ENCODE measurements around the gene PCNA. TPM values are rescaled to one million over a fixed set of nuclear protein-coding genes. Genes with fewer than 3 reads are reported as not detected.

Gene PCNA
- total and polyA plus RNA-seq, 10 of the 15 experiments (the other 5 are each of a cell fraction or from before 2014, with no cell fraction given), result 389 to 694 (median 540) TPM

DNA sequence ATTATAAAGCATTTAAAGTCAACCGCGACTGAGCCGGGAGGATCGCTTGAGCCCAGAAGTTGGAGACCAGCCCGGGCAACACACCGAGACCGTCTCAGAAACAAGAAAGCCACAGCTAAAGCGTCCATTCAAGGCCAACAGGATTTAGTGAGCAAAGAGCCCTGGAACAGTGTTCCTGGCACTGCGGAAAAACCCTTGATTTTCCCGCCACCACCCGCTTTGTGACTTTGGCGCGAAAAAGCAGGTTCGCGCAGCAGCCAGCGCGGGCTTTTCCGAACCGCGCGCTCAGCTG is 669 bp downstream of the PCNA start (continued):
- TF ChIP-seq RELA (IDR thresholded peaks at IDR 0.05; ENCODE audit: borderline replicate concordance, partially characterized antibody), result peak; percentile 45
- TF ChIP-seq, protein P1, sequence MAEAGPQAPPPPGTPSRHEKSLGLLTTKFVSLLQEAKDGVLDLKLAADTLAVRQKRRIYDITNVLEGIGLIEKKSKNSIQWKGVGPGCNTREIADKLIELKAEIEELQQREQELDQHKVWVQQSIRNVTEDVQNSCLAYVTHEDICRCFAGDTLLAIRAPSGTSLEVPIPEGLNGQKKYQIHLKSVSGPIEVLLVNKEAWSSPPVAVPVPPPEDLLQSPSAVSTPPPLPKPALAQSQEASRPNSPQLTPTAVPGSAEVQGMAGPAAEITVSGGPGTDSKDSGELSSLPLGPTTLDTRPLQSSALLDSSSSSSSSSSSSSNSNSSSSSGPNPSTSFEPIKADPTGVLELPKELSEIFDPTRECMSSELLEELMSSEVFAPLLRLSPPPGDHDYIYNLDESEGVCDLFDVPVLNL (IDR thresholded peaks at IDR 0.05; ENCODE audit: low read depth, low read length), result peak; percentile 95
- TF ChIP-seq RUNX3 (IDR thresholded peaks at IDR 0.05; ENCODE audit: low read length), result peak; percentile 13; the same call in 1 of the 2 replicates
- no peak for TF ChIP-seq RBBP5 (conservative IDR thresholded peaks at IDR 0.05)
- TF ChIP-seq RB1 (IDR thresholded peaks at IDR 0.05; ENCODE audit: borderline replicate concordance), result peak; percentile 100
- no peak for TF ChIP-seq SUZ12 (IDR thresholded peaks at IDR 0.05; ENCODE audit: unreplicated experiment)
- no peak for TF ChIP-seq NFYA (IDR thresholded peaks at IDR 0.05; ENCODE audit: borderline replicate concordance, low read depth, low read length)
- no peak for TF ChIP-seq SP1 (IDR thresholded peaks at IDR 0.05; ENCODE audit: low read depth, low read length)
- TF ChIP-seq NBN (IDR thresholded peaks at IDR 0.05), result no peak
- no peak for TF ChIP-seq ESRRA (IDR thresholded peaks at IDR 0.05; ENCODE audit: low read length)
- no peak for TF ChIP-seq MTA2 (IDR thresholded peaks at IDR 0.05; ENCODE audit: low read depth)
- peak; percentile 90 for TF ChIP-seq MXI1 (IDR thresholded peaks at IDR 0.05; ENCODE audit: low read depth, low read length)
- TF ChIP-seq, protein P2, sequence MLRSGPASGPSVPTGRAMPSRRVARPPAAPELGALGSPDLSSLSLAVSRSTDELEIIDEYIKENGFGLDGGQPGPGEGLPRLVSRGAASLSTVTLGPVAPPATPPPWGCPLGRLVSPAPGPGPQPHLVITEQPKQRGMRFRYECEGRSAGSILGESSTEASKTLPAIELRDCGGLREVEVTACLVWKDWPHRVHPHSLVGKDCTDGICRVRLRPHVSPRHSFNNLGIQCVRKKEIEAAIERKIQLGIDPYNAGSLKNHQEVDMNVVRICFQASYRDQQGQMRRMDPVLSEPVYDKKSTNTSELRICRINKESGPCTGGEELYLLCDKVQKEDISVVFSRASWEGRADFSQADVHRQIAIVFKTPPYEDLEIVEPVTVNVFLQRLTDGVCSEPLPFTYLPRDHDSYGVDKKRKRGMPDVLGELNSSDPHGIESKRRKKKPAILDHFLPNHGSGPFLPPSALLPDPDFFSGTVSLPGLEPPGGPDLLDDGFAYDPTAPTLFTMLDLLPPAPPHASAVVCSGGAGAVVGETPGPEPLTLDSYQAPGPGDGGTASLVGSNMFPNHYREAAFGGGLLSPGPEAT (IDR thresholded peaks at IDR 0.05; ENCODE audit: low read depth), result 0 out of 2 replicates have a peak, but pooled peaks have one; percentile 20
- TF ChIP-seq MYC (IDR thresholded peaks at IDR 0.05; ENCODE audit: insufficient read depth, insufficient read length, insufficient replicate concordance, low read length, severe bottlenecking), result no peak
- TF ChIP-seq SIN3A (IDR thresholded peaks at IDR 0.05; ENCODE audit: low read depth, low read length), result peak; percentile 98
